Hepatocyte (in vitro differentiated cells): ENCODE data around the gene BACH1.

Experiments
- CTCF ChIP-seq: fragments of 200-600 bp; sonication (generic); IDR thresholded peaks from 2 replicates; pipeline ENCODE4 v1.5.1; 2016; ENCODE audit warnings: antibody characterized with exemption, mild to moderate bottlenecking; ENCODE audit not compliant: poor library complexity
- EZH2 ChIP-seq: fragments of 200-600 bp; sonication (generic); IDR thresholded peaks from 2 replicates; pipeline ENCODE4 v1.6.1; 2016; ENCODE audit warnings: antibody characterized with exemption, mild to moderate bottlenecking, borderline replicate concordance
- EZH2phosphoT487 ChIP-seq: fragments of 200-600 bp; sonication (generic); IDR thresholded peaks from one replicate; pipeline ENCODE4 v1.6.1; 2018; ENCODE audit warnings: antibody characterized with exemption, mild to moderate bottlenecking, low read depth, moderate library complexity; ENCODE audit not compliant: unreplicated experiment, severe bottlenecking

GRCh38 chr21:29289317-29289716 is 9.4 kb upstream of the BACH1 start:
- TF ChIP-seq EZH2phosphoT487 (no peak), CTCF (no peak), EZH2 (no peak)
